ENCODE results near the gene TLR7.

GRCh38 chrX:12865359-12865758, 1.5 kb upstream of the TLR7 start:
- TF ChIP-seq CTCF (IDR thresholded peaks at IDR 0.05) (no peak), POLR2A (IDR thresholded peaks at IDR 0.05) (no peak)
